ENCODE data around the gene RGS4.

DNA sequence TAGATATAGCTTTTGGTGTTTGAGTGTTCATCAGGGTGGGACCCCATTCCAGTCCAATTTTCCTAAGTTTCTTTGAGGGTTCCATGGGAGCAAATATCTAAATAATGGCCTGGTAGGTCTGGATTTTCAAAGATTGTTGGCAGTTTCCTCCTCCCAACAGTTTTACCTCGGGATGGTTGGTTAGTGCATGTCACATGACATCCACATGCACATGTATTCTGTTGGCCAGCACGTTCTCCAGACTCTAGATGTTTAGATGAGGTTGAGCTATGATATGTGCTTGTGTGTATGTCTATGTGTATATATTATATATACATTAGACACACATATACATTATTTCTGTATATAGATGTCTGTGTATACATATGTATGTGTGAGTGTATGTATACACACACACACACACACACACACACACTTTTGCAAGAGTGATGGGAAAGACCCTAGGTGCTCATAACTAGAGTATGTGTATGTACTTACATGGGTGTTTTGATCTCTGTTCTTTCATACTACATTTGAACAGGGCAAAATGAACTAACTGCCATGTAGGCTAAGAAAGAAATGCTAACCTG, 5.6 kb downstream of the RGS4 start:
- TF ChIP-seq, protein P1, sequence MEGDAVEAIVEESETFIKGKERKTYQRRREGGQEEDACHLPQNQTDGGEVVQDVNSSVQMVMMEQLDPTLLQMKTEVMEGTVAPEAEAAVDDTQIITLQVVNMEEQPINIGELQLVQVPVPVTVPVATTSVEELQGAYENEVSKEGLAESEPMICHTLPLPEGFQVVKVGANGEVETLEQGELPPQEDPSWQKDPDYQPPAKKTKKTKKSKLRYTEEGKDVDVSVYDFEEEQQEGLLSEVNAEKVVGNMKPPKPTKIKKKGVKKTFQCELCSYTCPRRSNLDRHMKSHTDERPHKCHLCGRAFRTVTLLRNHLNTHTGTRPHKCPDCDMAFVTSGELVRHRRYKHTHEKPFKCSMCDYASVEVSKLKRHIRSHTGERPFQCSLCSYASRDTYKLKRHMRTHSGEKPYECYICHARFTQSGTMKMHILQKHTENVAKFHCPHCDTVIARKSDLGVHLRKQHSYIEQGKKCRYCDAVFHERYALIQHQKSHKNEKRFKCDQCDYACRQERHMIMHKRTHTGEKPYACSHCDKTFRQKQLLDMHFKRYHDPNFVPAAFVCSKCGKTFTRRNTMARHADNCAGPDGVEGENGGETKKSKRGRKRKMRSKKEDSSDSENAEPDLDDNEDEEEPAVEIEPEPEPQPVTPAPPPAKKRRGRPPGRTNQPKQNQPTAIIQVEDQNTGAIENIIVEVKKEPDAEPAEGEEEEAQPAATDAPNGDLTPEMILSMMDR (conservative IDR thresholded peaks at IDR 0.05; ENCODE audit: low read depth in 2 of 2) = no peak
- TF ChIP-seq EZH2 (IDR thresholded peaks at IDR 0.05; ENCODE audit: low read depth, unreplicated experiment) = no peak
- TF ChIP-seq NANOG (IDR thresholded peaks at IDR 0.05; ENCODE audit: borderline replicate concordance) = no peak
- TF ChIP-seq POLR2AphosphoS5 (IDR thresholded peaks at IDR 0.05; ENCODE audit: low read depth) = no peak
- TF ChIP-seq, protein P2, sequence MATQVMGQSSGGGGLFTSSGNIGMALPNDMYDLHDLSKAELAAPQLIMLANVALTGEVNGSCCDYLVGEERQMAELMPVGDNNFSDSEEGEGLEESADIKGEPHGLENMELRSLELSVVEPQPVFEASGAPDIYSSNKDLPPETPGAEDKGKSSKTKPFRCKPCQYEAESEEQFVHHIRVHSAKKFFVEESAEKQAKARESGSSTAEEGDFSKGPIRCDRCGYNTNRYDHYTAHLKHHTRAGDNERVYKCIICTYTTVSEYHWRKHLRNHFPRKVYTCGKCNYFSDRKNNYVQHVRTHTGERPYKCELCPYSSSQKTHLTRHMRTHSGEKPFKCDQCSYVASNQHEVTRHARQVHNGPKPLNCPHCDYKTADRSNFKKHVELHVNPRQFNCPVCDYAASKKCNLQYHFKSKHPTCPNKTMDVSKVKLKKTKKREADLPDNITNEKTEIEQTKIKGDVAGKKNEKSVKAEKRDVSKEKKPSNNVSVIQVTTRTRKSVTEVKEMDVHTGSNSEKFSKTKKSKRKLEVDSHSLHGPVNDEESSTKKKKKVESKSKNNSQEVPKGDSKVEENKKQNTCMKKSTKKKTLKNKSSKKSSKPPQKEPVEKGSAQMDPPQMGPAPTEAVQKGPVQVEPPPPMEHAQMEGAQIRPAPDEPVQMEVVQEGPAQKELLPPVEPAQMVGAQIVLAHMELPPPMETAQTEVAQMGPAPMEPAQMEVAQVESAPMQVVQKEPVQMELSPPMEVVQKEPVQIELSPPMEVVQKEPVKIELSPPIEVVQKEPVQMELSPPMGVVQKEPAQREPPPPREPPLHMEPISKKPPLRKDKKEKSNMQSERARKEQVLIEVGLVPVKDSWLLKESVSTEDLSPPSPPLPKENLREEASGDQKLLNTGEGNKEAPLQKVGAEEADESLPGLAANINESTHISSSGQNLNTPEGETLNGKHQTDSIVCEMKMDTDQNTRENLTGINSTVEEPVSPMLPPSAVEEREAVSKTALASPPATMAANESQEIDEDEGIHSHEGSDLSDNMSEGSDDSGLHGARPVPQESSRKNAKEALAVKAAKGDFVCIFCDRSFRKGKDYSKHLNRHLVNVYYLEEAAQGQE (IDR thresholded peaks at IDR 0.05; ENCODE audit: unreplicated experiment) = no peak
- TF ChIP-seq CREB1 (CRISPR knock-in tag; IDR thresholded peaks at IDR 0.05; ENCODE audit: low read depth) = no peak
- no peak for TF ChIP-seq JUNB (IDR thresholded peaks at IDR 0.05; ENCODE audit: unreplicated experiment)
- no peak for TF ChIP-seq ZNF331 (CRISPR knock-in tag; IDR thresholded peaks at IDR 0.05; ENCODE audit: low read depth)
- TF ChIP-seq STAT1 (IDR thresholded peaks at IDR 0.05; ENCODE audit: unreplicated experiment) = no peak
- TF ChIP-seq EZH2phosphoT487 (IDR thresholded peaks at IDR 0.05; ENCODE audit: unreplicated experiment) = no peak
- TF ChIP-seq, protein P3, sequence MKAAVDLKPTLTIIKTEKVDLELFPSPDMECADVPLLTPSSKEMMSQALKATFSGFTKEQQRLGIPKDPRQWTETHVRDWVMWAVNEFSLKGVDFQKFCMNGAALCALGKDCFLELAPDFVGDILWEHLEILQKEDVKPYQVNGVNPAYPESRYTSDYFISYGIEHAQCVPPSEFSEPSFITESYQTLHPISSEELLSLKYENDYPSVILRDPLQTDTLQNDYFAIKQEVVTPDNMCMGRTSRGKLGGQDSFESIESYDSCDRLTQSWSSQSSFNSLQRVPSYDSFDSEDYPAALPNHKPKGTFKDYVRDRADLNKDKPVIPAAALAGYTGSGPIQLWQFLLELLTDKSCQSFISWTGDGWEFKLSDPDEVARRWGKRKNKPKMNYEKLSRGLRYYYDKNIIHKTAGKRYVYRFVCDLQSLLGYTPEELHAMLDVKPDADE (IDR thresholded peaks at IDR 0.05) = no peak
- TF ChIP-seq, protein P4, sequence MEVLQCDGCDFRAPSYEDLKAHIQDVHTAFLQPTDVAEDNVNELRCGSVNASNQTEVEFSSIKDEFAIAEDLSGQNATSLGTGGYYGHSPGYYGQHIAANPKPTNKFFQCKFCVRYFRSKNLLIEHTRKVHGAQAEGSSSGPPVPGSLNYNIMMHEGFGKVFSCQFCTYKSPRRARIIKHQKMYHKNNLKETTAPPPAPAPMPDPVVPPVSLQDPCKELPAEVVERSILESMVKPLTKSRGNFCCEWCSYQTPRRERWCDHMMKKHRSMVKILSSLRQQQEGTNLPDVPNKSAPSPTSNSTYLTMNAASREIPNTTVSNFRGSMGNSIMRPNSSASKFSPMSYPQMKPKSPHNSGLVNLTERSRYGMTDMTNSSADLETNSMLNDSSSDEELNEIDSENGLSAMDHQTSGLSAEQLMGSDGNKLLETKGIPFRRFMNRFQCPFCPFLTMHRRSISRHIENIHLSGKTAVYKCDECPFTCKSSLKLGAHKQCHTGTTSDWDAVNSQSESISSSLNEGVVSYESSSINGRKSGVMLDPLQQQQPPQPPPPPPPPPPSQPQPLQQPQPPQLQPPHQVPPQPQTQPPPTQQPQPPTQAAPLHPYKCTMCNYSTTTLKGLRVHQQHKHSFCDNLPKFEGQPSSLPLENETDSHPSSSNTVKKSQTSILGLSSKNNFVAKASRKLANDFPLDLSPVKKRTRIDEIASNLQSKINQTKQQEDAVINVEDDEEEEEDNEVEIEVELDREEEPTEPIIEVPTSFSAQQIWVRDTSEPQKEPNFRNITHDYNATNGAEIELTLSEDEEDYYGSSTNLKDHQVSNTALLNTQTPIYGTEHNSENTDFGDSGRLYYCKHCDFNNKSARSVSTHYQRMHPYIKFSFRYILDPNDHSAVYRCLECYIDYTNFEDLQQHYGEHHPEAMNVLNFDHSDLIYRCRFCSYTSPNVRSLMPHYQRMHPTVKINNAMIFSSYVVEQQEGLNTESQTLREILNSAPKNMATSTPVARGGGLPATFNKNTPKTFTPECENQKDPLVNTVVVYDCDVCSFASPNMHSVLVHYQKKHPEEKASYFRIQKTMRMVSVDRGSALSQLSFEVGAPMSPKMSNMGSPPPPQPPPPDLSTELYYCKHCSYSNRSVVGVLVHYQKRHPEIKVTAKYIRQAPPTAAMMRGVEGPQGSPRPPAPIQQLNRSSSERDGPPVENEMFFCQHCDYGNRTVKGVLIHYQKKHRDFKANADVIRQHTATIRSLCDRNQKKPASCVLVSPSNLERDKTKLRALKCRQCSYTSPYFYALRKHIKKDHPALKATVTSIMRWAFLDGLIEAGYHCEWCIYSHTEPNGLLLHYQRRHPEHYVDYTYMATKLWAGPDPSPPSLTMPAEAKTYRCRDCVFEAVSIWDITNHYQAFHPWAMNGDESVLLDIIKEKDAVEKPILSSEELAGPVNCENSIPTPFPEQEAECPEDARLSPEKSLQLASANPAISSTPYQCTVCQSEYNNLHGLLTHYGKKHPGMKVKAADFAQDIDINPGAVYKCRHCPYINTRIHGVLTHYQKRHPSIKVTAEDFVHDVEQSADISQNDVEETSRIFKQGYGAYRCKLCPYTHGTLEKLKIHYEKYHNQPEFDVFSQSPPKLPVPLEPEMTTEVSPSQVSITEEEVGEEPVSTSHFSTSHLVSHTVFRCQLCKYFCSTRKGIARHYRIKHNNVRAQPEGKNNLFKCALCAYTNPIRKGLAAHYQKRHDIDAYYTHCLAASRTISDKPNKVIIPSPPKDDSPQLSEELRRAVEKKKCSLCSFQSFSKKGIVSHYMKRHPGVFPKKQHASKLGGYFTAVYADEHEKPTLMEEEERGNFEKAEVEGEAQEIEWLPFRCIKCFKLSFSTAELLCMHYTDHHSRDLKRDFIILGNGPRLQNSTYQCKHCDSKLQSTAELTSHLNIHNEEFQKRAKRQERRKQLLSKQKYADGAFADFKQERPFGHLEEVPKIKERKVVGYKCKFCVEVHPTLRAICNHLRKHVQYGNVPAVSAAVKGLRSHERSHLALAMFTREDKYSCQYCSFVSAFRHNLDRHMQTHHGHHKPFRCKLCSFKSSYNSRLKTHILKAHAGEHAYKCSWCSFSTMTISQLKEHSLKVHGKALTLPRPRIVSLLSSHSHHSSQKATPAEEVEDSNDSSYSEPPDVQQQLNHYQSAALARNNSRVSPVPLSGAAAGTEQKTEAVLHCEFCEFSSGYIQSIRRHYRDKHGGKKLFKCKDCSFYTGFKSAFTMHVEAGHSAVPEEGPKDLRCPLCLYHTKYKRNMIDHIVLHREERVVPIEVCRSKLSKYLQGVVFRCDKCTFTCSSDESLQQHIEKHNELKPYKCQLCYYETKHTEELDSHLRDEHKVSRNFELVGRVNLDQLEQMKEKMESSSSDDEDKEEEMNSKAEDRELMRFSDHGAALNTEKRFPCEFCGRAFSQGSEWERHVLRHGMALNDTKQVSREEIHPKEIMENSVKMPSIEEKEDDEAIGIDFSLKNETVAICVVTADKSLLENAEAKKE (CRISPR knock-in tag; IDR thresholded peaks at IDR 0.05) = no peak

All from GM23338 (cell line).